HG03045 (cell line): ENCODE measurements around the gene RHBDL1.

Experiments
- ATAC-seq: cut with Tn5 transposase; IDR thresholded peaks from one replicate; pipeline ENCODE4 v1.9.1; 2021; ENCODE audit warnings: mild to moderate bottlenecking, moderate library complexity; ENCODE audit not compliant: unreplicated experiment

Gene RHBDL1

DNA sequence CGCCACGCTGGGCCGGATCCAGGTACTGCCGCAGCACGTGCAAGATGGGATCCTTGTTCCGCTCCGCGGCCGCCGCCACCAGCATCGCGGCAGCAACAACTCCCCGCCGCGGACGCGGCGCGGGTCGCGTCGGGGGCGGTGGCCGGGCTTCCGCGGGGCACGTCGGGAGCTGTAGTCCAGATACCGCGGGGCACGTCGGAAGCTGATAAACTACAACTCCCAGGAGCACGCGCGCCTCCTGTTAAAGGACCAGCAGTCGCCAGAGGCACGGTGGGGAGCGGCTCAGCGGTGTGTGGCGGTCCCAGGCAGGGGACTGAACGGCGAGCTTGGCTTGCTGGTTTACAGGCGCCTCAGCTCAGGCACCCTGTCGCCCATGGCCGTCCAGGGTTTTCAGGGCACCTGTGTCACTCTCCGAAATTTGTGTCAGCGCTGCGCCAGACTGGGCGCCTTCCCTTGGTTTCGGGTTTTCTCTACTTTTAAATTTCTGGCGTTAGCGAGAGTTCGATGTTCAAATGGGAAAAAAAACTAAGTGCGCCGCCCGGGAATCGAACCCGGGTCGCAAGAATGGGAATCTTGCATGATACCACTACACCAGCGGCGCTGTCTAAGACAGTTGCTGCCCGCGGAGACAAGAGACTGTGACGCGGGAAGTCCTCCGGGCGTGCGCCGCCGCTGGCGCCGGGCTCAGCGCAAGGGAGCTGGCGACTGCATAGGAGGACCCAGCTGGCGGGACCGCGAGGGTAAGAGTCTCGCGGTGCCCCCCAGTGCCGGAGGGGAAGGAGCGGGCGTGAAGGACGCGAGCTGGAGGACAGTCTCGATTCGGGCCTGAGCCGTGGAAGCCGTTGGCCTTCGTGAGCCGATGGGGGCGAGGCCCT is 39.0 kb upstream of the RHBDL1 start, which contains the start of gene METTL26:
Gene METTL26 (minus strand): TSS at position 100 of the 875 bp plus-strand sequence. CDS start 15 bp downstream, at position 85.
- peak; percentile 60 for ATAC-seq

DNA sequence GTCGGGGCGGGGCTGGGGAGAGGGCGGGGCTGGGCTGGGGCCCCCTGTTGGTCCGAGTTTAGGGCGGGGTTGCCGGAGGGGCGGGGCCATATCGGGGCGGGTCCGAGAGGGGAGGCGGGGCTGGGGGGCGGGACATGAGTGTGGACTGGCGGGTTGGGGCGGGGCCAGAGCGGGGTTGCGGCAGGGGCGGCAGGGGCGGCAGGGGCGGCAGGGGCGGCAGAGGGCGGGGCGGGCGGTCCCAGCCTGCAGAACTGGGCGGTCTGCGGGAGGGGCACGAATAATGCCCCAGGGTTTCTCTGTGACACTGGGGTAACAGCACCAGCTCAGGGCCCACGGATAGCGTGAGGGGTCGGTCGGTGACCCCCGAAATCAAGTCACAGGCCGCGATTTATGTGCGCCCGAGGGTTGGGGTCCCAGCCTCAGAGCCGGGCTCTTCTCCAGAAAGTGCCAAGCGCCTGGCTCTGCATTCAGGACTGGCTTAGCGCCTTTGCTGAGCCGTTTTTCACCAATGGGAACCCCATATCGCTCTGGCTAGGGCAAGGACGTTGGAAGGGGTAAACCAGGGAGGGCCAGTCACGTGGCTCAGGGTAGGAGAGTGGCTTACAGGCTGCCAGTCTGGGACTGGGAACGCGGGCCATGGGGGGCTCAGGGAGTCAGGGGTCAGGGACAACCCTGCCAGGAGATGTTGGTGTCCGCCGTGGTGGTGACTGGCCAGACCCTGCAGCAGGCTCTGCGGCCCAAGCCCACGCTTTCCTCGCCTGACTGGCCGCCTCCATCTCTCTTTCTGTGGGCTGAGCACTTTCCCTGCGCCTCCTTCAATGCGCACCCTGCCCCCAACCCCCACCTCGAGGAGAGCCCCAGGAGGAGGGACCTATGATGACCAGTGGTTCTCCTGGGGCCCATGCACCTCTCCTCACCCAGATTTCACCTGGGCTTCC is 38.1 kb upstream of the RHBDL1 start:
- ATAC-seq, result peak; percentile 0

DNA sequence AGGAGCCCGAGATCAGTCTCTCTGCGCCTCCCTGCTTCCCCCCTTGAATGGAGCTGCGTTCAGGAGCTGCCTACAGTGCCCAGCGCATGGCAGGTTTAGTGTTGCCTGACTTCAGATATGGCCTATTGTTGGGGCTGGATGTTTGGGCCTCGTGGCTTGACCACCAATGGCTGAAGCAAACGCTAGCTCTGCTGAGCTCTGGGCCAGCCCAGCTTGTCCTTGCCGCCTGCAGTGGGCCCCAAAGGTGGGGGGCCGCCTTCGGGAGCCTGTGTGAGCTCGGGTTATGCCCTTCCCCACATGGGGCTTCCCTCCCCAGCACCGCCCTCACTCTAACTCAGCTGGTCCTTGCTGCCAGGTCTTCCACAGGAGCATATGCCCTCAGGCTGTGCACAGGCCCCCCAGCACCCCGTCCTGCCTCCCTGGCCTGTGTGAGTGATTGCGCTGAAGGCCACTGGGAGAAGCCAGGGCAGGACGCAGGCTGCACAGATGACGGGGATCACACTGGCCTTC is 37.4 kb upstream of the RHBDL1 start:
- ATAC-seq, result no peak

DNA sequence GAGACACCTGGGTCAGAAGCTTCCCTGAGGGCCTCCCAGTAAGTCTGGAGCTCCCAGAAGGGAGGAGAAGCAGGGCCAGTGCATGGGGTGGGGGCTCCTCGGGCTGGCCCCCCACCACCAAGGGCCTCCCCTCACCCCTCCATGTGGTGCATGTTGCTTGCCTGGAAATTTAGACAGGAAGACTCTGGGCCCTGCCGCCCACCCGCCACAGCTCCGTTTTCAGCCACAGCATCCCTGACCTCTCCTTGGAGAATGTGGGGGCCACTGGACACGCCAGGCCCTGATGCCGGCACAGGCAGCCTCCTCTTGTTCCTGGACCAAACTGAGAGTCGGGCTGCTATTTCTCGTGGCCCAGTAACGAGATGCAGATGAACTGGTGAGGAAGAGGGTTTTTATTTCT is 36.6 kb upstream of the RHBDL1 start:
- no peak for ATAC-seq

DNA sequence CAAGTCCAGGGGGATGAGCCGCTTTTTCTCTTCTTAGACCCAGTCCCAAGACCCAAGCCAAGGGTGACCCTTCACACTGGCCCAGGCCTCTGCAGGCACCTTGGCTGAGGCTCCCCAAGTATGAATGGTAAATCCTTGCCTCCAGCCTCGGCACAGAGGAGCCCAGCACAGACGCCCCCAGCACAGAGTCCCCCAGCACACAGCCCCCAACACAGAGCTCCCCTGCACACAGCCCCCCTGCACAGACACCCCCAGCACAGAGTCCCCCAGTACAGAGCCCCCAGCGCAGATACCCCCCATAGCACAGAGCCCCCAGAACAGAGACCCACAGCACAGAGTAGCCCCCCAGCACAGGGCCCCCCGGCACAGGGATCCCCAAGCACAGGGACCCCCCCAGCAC is 34.9 kb upstream of the RHBDL1 start:
- no peak for ATAC-seq

DNA sequence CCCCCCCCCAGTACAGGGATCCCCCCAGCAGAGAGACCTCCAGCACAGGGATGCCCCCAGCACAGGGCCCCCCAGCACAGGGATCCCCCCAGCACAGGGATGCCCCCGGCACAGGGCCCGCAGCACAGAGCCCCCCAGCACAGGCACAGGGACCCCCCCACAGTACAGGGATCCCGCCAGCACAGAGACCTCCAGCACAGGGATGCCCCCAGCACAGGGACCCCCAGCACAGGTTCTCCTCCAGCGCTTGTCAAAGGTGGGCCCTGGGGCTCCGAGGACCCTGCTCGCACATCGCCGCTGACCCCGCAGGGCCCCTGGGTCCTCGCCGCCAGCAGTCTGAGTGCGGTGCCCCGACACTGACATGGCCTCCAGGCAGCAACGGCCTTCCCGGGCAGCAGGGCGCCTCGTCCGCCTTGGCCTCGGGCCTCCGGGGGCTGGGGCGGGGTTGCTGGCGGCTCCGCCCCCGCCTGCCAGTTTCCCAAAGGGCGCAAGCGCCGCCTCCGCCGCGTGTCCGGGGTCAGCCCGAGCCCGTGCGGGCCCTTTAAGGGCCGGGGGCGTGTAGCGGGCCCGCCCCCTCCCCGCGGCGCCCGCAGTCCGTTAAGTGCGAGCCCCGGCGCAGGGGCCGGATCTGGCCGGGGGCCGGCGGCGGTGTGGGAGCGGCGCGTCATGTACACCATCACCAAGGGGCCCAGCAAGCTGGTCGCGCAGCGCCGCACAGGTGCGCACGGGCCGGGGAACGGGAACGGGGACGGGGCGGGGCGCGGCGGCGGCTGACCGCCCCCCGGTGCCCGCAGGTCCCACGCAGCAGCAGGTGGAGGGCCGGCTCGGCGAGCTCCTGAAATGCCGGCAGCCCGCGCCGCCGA is 33.9 kb upstream of the RHBDL1 start, which contains the start of gene MCRIP2:
Gene MCRIP2 (plus strand): TSS at position 503 of the 863 bp plus-strand sequence. CDS start 164 bp downstream, at position 667.
- ATAC-seq, result peak; percentile 39

DNA sequence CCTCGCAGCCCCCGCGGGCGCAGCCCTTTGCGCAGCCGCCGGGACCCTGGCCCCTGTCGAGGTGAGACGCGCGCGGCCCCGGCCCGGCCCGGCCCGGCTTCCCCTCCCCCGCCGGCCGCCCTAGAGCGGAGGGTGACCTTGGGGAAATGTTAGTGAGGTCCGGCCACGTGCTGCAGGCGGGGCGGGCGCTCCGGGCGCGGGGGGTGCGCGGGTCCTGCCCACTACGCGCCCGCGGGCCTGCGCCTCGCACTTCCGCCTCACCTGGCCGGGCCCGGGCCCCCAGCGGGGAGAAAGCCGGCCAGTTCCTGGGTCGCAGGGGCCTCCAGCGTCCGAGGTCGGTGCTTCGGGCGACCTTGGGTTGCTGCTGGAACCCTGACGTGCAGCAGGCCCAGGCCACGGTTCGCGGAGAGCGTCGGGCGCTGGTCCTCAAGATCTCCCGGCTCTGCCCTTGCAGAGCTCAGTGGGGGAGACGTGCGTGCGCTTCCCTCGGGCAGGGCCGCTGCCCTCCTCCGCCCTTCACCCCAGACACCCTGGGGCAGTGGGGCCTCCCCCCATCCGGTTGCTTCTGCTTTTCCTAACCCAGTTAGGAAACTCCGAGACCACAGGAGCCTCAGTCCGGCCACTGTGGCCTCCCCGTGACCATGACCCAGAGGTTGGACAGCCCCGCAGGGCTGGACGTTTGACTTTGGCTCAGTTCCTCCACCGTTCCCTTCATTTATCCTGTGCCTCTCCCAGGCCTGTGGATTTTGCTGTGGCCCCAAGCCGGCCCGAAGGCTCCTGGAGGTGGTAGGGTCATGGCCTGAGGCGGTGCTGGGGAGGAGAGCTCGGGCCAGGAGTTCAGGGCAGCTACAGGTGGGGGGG is 33.1 kb upstream of the RHBDL1 start:
- peak; percentile 41 for ATAC-seq

DNA sequence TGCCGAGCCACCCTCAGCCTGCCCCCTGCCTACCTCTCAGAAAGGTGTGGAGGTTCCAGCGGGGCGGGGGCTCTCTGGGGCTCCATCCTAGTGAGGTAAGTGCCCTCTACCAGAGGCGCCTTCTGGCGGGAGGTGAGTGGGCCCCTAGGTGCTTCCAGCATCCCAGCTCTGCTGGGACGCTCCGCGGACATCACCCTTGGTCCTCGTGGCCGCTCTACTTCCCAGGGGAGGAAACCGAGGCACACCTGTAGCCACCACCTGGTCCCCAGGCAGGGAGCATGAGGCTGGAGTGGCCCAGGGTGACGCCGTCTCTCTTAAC is 32.5 kb upstream of the RHBDL1 start:
- no peak for ATAC-seq

DNA sequence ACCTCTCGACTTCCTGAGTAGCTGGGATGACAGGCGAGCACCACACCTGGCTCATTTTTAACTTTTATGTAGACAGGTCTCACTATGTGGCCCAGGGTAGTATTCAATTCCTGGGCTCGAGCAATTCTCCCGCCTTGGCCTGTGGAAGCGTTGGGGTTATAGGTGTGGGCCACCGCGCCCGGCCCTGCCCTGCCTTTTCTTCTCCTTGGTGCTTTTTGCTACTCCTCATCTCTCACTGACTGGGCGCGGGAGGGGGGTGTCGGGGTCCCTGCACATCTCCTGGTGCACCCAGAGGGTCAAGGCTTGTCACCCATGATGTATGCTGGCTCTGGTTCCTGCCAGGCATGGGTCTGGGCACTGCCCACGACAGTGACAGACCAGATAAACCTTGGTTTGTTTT is 30.9 kb upstream of the RHBDL1 start:
- ATAC-seq, result no peak

DNA sequence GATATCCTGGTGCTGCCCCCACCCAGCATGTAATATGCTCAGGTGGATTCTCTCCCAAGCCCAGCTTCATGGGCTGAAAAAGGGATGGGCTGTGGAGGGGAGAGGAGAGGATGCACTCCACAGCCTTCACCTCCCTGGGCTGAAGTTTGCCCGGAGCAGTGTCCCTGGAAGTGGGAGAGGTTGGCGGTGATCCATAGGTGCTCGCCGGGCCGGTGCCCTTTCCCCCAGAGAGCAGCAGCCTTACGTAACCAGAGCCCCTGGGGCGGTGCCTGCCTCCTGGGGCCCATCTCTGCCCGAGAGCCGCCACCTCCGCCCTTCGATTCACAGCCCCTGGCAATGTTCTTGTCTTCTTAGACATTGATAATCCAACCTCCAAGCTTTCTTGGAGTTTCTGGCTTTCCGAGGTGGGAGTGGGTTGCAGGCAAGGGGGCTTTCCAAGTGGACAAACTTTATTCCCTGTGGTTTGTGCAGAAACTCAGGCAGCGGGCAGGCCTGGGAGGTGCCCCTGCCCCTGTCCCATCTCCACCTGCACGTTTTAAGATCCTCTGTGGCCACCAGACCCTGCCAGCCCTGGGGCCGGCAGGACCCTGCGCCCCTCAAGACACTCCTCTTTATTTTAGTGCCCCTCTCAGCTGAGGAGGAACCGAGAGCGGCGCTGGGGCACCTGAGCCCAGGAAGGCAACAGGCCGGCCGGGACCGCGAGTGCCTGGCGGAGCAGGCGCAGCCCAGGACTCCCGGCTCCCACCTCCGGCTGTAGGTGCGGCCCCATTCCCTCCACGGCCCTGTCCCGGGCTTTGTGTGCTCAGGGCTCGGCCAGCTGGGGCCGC is 29.4 kb upstream of the RHBDL1 start:
- ATAC-seq, result no peak

DNA sequence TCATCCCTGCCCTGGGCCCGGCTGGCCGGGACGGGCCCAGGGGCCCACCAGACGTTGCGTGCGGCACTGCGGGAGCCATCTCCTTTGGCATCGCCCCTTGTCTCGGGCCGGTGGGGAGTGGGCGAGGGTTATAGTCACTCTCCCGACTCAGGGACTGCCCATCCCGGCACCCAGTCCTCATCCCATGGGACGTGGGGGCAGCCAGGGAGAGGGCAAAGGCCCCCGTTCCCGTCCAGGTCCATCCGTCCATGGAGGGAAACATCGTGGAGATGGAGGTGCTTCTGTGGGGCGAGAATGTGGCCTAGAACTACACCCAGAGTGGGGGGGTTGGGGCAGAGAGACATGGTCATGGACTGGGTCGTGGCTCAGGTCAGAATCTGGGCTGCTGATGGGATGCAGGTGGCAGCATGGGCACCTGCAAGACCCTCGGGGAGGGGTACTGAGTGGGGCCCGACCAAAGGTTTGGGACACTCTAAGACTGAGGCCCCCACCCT is 28.7 kb upstream of the RHBDL1 start:
- no peak for ATAC-seq

DNA sequence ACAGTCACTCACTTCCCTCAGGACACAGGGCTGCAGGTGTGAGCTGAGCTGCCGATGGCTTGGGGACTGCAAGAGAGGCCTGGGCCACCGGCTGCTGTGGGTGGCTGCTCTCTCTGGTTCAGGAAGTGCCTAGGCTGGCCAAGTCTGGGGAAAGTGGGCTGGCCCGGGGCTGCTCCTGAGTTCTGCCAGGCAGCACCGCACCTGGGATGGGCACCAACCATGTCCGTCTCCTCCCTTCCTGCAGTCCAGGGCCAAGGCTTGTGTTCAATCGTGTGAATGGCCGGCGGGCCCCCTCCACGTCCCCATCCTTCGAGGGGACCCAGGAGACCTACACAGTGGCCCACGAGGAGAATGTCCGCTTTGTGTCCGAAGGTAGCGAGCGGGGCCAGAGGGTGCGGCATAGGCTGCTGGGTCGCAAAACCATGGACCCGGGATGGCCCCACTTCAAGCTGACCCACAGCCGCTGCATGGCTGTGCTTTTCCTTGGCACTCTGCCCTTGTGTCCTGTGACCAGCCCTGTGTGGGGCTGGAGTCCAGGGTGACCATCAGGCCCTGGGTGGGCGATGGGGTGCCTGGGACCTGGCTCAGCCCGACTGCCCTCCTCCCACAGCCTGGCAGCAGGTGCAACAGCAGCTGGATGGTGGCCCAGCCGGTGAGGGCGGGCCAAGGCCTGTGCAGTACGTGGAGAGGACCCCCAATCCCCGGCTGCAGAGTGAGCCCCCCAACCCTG is 28.1 kb upstream of the RHBDL1 start:
- no peak for ATAC-seq

DNA sequence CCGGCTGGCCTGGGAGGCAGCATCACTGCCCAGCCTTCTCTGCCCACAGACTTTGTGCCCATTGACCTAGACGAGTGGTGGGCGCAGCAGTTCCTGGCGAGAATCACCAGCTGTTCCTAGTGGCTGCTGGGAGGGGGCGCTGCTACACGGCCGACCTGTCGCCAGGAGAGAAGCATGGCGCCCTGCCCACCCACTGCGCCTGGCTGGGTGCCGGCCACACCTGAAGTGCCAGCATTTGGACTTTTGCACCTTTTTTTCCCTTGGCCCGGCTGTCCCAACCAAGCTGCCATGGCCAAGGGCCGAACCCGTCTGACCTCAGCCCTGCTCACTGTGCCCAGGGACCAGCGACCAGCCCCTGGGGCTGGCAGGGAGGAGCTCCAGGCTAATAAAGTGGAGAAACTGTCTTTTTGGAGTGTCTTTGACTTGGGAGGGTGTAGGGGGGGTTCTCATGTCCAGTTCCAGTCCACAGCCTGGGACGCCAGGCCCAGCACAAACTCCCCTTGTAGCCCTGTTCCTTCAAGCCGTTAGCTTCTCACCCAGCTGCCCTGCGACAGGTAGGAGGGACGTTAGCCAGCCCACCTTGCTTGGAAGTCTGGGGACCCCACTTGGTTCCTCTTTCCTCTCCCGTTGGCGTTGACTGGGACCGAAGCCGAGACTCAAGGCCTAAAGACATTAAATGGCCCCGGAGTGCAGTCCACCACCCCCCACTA is 27.2 kb upstream of the RHBDL1 start:
- no peak for ATAC-seq

DNA sequence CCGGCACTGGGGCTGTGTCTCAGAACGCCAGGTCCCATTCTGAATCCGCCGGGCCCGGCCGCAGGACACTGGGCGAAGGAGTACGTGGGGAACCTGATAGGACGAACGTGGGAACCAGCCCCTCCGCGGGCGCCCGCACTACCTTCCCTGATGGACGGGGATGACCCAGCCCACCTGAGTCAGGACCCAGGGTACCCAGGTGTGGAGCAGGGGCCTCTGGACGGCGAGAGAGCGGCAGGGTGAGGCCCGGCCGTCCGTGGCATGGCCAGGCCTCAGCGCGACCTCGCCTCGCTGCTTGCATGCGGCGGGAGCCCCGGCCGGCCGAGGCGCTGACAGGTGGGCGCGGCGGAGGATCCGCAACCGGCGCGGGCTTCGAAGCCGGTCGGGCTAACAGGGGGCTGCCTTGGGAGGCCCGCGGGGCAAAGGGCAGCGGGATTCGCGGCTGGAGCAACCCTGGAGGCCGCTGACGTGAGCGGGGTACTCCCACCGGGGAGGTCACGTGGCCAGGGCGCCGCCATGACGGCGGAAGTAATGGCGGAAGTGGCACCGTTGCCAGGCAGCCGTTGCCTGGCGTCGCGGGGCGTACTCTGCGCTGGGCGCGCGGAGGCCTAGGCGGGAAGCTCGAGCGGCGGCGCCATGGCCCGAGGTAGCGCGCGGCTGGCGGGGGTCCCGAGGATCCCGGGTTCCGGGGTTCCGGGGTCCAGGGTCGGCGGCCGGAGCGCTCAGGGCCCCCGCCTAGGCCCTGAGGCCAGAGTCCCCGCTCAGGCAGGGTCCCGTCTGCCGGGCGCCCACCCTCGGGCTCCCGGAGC is 26.5 kb upstream of the RHBDL1 start, which contains the start of gene WDR90:
Gene WDR90 (plus strand): TSS at position 585 of the 809 bp plus-strand sequence. CDS start 52 bp downstream, at position 637.
- peak; percentile 69 for ATAC-seq

DNA sequence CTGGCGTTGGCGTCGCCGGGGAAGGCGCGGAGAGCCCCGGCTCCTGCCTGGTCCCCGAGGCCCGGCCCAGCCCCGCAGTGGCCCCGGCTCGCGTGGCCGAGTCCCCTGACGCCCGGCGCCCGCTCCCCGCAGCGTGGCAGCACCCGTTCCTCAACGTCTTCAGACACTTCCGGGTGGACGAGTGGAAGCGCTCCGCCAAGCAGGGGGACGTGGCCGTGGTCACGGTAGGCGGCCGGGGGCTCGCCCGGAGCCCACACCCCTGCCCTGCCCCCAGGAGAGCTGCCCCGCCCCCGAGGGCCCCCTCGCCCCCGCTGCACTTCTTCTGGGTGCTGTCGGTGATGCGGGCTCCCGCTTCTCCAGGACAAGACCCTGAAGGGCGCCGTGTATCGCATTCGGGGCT is 25.8 kb upstream of the RHBDL1 start:
- peak; percentile 15 for ATAC-seq

DNA sequence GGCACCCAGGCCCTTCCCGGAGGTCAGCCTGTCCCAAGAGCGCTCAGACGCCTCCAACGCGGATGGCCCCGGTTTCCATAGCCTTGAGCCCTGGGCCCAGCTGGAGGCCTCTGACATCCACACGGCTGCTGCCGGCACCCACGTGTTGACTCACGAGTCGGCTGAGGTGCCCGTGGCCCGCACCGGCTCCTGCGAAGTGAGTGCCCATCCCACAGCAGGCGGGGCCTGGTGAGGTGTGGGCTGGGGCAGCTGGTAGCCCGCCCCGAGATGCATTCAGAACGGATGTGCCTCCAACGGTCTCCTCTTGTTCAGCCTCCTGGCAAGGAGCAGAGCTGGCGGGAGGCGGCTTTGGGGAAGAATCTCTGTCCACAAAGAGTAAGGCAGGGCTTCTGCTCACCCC is 23.6 kb upstream of the RHBDL1 start:
- no peak for ATAC-seq
